HEK293 (cell line): Measurements from ENCODE around the gene TNNI3K.

Experiments
- CTCF ChIA-PET: fragments of 350-600 bp; formaldehyde crosslinking; extraction: SDS; loops from one replicate; lab custom pipeline; 2021; ENCODE audit warnings: antibody characterized with exemption; lab: Yijun Ruan, JAX
- POLR2A ChIA-PET: fragments of 300-600 bp; formaldehyde crosslinking; extraction: SDS; loops from one replicate; lab custom pipeline; 2020; ENCODE audit warnings: antibody characterized with exemption, inconsistent platforms; lab: Yijun Ruan, JAX
- H3K27ac ChIP-seq: fragments of 200-500 bp; sonication (Bioruptor generic); 2 replicates; pipeline ENCODE4 v1.5.1; 2014; ENCODE audit warnings: low read depth, low read length, control low read depth, inconsistent platforms; ENCODE audit errors: extremely low read depth
- H3K36me3 ChIP-seq, 2 experiments: fragments of 200-500 bp in 1 of 2; sonication (Bioruptor generic) in 1 of 2; 1 replicate in 1 of 2; 2 replicates in 1 of 2; pipeline ENCODE4 v1.5.1; 2014 to 2017; ENCODE audit warnings: inconsistent platforms in 2 of 2, low read length in 2 of 2; ENCODE audit not compliant: control insufficient read depth in 2 of 2, insufficient read depth in 1 of 2
- H3K4me1 ChIP-seq: fragments of 200-500 bp; sonication (Bioruptor generic); 2 replicates; pipeline ENCODE4 v1.5.1; 2014; ENCODE audit warnings: mild to moderate bottlenecking, low read length, inconsistent platforms; ENCODE audit not compliant: control insufficient read depth, insufficient read depth
- H3K4me3 ChIP-seq: 2 replicates; pipeline ENCODE4 v1.5.1; 2011; ENCODE audit warnings: low read depth, mild to moderate bottlenecking, control low read depth, low read length, moderate library complexity
- H3K9me3 ChIP-seq: fragments of 200-500 bp; sonication (Bioruptor generic); 2 replicates; pipeline ENCODE4 v1.5.1; 2014; ENCODE audit warnings: low read depth, low read length, inconsistent platforms; ENCODE audit not compliant: control insufficient read depth, insufficient read depth
- WT1 ChIP-seq: fragments of 450-650 bp; formaldehyde crosslinking; IDR thresholded peaks from 2 replicates; pipeline ENCODE4 v1.5.1; 2016; ENCODE audit warnings: missing biosample characterization, missing genetic modification characterization
- ZFP69B ChIP-seq: fragments of 450-650 bp; formaldehyde crosslinking; IDR thresholded peaks from 2 replicates; pipeline ENCODE4 v1.5.1; 2016; ENCODE audit warnings: missing biosample characterization, missing genetic modification characterization
- ZNF112 ChIP-seq: fragments of 450-650 bp; formaldehyde crosslinking; IDR thresholded peaks from 2 replicates; pipeline ENCODE4 v1.5.0; 2017; ENCODE audit warnings: missing biosample characterization, missing genetic modification characterization
- ZNF146 ChIP-seq: fragments of 450-650 bp; formaldehyde crosslinking; IDR thresholded peaks from 2 replicates; pipeline ENCODE4 v1.5.1; 2016; ENCODE audit warnings: missing biosample characterization, missing genetic modification characterization
- ZNF175 ChIP-seq: fragments of 450-650 bp; formaldehyde crosslinking; IDR thresholded peaks from 2 replicates; pipeline ENCODE4 v1.5.1; 2016; ENCODE audit warnings: missing biosample characterization, missing genetic modification characterization
- ZNF202 ChIP-seq: fragments of 450-650 bp; formaldehyde crosslinking; IDR thresholded peaks from 2 replicates; pipeline ENCODE4 v1.5.1; 2016; ENCODE audit warnings: missing biosample characterization, missing genetic modification characterization, borderline replicate concordance
- ZNF335 ChIP-seq: fragments of 450-650 bp; formaldehyde crosslinking; conservative IDR thresholded peaks from 2 replicates; pipeline ENCODE4 v1.5.1; 2016; ENCODE audit warnings: missing biosample characterization, missing genetic modification characterization
- ZNF394 ChIP-seq: fragments of 450-650 bp; formaldehyde crosslinking; IDR thresholded peaks from 2 replicates; pipeline ENCODE4 v1.5.1; 2016; ENCODE audit warnings: missing biosample characterization, missing genetic modification characterization, mild to moderate bottlenecking, moderate library complexity, borderline replicate concordance
- ZNF549 ChIP-seq: fragments of 450-650 bp; IDR thresholded peaks from 2 replicates; pipeline ENCODE4 v1.5.1; 2018; ENCODE audit warnings: missing biosample characterization, missing genetic modification characterization, mild to moderate bottlenecking, inconsistent platforms, moderate library complexity
- TF ChIP-seq, protein P1 (sequence below): sonication (generic); formaldehyde crosslinking; IDR thresholded peaks from 2 replicates; pipeline ENCODE4 v1.8.1; 2022; ENCODE audit warnings: mild to moderate bottlenecking, moderate library complexity, missing genetic modification reagents
- TF ChIP-seq, protein P2 (sequence below): fragments of 450-650 bp; formaldehyde crosslinking; IDR thresholded peaks from 2 replicates; pipeline ENCODE4 v1.5.1; 2017; ENCODE audit warnings: missing biosample characterization, missing genetic modification characterization
- TF ChIP-seq, protein P3 (sequence below): fragments of 450-650 bp; formaldehyde crosslinking; IDR thresholded peaks from 2 replicates; pipeline ENCODE4 v1.5.1; 2016; ENCODE audit warnings: missing biosample characterization, missing genetic modification characterization
- TF ChIP-seq, protein P4 (sequence below): fragments of 450-650 bp; formaldehyde crosslinking; IDR thresholded peaks from 2 replicates; pipeline ENCODE4 v1.5.1; 2017; ENCODE audit warnings: missing biosample characterization, missing genetic modification characterization
- TF ChIP-seq, protein P5 (sequence below): fragments of 450-650 bp; formaldehyde crosslinking; IDR thresholded peaks from 2 replicates; pipeline ENCODE4; 2016; ENCODE audit warnings: missing biosample characterization, missing genetic modification characterization

The TNNI3K gene

DNA sequence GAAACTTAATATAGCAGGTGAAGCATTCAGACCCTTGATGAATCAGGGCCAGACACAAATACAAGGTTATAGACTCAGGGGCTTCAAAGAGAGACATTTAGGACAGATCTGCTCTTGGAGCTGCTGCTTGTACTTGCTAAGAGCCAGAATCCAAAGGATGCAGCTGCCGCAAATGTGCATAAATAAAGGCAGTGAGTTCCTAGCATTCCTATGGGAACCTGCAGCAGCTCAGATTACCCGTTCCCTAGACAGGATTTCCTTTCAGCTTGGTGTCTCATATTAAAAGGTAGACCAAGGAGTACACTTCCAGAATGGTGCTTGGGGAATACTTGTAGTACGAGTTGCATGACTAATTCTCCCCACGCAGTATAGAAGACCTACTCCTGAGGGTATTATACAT lies 287.0 kb downstream of the TNNI3K start:
- TF ChIP-seq ZNF146 (tag by site-specific recombination): no peak
- no peak for TF ChIP-seq ZNF175 (tag by site-specific recombination)
- no peak for TF ChIP-seq ZNF549 (tag by site-specific recombination)
- no peak for TF ChIP-seq ZNF112 (tag by site-specific recombination)
- TF ChIP-seq, protein P1, sequence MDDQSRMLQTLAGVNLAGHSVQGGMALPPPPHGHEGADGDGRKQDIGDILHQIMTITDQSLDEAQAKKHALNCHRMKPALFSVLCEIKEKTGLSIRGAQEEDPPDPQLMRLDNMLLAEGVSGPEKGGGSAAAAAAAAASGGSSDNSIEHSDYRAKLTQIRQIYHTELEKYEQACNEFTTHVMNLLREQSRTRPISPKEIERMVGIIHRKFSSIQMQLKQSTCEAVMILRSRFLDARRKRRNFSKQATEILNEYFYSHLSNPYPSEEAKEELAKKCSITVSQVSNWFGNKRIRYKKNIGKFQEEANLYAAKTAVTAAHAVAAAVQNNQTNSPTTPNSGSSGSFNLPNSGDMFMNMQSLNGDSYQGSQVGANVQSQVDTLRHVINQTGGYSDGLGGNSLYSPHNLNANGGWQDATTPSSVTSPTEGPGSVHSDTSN (CRISPR knock-in tag): no peak
- no peak for TF ChIP-seq ZNF202 (tag by site-specific recombination)
- TF ChIP-seq ZNF394 (tag by site-specific recombination): no peak
- TF ChIP-seq, protein P2, sequence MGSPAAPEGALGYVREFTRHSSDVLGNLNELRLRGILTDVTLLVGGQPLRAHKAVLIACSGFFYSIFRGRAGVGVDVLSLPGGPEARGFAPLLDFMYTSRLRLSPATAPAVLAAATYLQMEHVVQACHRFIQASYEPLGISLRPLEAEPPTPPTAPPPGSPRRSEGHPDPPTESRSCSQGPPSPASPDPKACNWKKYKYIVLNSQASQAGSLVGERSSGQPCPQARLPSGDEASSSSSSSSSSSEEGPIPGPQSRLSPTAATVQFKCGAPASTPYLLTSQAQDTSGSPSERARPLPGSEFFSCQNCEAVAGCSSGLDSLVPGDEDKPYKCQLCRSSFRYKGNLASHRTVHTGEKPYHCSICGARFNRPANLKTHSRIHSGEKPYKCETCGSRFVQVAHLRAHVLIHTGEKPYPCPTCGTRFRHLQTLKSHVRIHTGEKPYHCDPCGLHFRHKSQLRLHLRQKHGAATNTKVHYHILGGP (tag by site-specific recombination): no peak
- TF ChIP-seq, protein P3, sequence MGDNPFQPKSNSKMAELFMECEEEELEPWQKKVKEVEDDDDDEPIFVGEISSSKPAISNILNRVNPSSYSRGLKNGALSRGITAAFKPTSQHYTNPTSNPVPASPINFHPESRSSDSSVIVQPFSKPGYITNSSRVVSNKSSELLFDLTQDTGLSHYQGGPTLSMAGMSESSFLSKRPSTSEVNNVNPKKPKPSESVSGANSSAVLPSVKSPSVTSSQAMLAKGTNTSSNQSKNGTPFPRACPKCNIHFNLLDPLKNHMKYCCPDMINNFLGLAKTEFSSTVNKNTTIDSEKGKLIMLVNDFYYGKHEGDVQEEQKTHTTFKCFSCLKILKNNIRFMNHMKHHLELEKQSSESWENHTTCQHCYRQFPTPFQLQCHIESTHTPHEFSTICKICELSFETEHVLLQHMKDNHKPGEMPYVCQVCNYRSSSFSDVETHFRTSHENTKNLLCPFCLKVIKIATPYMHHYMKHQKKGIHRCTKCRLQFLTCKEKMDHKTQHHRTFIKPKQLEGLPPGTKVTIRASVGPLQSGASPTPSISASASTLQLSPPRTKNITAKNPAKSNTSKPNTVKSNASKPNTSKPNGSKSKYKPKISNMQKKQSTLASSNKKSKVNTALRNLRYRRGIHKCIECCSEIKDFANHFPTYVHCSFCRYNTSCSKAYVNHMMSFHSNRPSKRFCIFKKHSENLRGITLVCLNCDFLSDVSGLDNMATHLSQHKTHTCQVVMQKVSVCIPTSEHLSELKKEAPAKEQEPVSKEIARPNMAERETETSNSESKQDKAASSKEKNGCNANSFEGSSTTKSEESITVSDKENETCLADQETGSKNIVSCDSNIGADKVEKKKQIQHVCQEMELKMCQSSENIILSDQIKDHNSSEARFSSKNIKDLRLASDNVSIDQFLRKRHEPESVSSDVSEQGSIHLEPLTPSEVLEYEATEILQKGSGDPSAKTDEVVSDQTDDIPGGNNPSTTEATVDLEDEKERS (tag by site-specific recombination): no peak
- TF ChIP-seq ZFP69B (tag by site-specific recombination): no peak
- no peak for TF ChIP-seq WT1 (tag by site-specific recombination)
- TF ChIP-seq, protein P4, sequence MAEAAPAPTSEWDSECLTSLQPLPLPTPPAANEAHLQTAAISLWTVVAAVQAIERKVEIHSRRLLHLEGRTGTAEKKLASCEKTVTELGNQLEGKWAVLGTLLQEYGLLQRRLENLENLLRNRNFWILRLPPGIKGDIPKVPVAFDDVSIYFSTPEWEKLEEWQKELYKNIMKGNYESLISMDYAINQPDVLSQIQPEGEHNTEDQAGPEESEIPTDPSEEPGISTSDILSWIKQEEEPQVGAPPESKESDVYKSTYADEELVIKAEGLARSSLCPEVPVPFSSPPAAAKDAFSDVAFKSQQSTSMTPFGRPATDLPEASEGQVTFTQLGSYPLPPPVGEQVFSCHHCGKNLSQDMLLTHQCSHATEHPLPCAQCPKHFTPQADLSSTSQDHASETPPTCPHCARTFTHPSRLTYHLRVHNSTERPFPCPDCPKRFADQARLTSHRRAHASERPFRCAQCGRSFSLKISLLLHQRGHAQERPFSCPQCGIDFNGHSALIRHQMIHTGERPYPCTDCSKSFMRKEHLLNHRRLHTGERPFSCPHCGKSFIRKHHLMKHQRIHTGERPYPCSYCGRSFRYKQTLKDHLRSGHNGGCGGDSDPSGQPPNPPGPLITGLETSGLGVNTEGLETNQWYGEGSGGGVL (tag by site-specific recombination): no peak
- TF ChIP-seq, protein P5, sequence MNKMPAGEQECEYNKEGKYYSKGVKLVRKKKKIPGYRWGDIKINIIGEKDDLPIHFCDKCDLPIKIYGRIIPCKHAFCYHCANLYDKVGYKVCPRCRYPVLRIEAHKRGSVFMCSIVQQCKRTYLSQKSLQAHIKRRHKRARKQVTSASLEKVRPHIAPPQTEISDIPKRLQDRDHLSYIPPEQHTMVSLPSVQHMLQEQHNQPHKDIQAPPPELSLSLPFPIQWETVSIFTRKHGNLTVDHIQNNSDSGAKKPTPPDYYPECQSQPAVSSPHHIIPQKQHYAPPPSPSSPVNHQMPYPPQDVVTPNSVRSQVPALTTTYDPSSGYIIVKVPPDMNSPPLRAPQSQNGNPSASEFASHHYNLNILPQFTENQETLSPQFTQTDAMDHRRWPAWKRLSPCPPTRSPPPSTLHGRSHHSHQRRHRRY (tag by site-specific recombination): no peak
- Histone ChIP-seq H3K27ac (no peak overlapping the region), H3K36me3 (no peaks in the 10 kb centered on the region), H3K4me1 (no peaks in the 10 kb centered on the region), H3K4me3 (no peak overlapping the region), H3K9me3 (no peaks in the 10 kb centered on the region)
- ChIA-PET POLR2A (no interaction called here), CTCF (no interaction called here)

DNA sequence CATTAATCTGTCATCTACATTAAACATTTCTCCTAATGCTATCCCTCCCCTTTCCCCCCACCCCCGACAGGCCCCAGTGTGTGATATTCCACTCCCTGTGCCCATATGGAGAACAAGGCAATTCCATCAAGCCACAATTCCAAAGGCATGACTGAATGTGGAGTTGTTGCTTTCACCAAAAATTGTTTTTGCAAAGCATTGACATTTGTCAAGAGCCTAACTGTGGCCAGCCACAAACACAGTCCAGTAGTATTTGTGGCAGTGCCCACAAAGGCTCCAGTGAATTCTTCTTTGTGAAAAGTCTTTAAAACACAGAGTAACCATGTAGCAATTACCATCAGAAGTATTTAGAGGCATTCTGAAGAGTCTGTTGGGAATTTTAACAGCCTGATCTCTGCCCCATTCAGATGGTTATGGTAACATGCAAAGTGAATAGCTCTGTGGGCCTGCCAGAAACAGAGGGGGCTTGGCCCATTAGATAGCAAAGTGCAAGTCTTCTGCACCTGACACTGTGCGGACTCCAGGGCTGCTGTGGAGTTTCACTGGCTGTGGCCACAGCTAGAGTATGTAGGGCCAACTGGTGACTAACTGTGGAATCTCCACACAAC lies 288.8 kb downstream of the TNNI3K start:
- H3K4me3 ChIP-seq: no peak overlapping the region
- CTCF ChIA-PET: no interaction called here
- no peak for TF ChIP-seq ZNF335
- H3K9me3 ChIP-seq: no peaks in the 10 kb centered on the region
- no peaks in the 10 kb centered on the region for H3K36me3 ChIP-seq
- H3K4me1 ChIP-seq: no peaks in the 10 kb centered on the region
- POLR2A ChIA-PET: no interaction called here
- no peak overlapping the region for H3K27ac ChIP-seq
